Measurements from ENCODE around the gene KBTBD12.

DNA sequence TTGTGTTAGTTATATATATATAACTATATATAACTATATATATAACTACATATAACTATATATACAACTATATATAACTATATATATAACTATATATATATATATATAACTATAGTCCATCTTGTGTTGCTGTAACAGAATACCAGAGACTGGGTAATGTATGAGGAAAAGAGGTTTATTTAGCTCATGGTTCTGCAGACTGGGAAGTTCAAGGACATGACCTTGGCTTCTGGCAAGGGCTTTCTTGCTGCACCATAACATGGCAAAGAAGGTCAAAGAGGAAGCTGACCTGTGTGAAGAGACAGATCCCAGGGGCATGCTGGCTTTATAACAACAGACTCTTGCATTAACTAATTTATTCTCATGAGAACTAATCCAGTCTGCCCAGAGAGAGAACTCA lies 27.6 kb downstream of the KBTBD12 start:
- TF ChIP-seq, protein P1, sequence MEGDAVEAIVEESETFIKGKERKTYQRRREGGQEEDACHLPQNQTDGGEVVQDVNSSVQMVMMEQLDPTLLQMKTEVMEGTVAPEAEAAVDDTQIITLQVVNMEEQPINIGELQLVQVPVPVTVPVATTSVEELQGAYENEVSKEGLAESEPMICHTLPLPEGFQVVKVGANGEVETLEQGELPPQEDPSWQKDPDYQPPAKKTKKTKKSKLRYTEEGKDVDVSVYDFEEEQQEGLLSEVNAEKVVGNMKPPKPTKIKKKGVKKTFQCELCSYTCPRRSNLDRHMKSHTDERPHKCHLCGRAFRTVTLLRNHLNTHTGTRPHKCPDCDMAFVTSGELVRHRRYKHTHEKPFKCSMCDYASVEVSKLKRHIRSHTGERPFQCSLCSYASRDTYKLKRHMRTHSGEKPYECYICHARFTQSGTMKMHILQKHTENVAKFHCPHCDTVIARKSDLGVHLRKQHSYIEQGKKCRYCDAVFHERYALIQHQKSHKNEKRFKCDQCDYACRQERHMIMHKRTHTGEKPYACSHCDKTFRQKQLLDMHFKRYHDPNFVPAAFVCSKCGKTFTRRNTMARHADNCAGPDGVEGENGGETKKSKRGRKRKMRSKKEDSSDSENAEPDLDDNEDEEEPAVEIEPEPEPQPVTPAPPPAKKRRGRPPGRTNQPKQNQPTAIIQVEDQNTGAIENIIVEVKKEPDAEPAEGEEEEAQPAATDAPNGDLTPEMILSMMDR (IDR thresholded peaks at IDR 0.05; ENCODE audit: insufficient read depth, low read length, poor library complexity, severe bottlenecking): no peak
- TF ChIP-seq EZH2phosphoT487 (conservative IDR thresholded peaks at IDR 0.05; ENCODE audit: low read length): no peak
